Left kidney (tissue), 1 donor: ENCODE results near the gene POM121L2. TPM values are rescaled to one million over a fixed set of nuclear protein-coding genes. Genes with fewer than 3 reads are reported as not detected.

Experiments used
- polyA plus RNA-seq: library from polyadenylated mRNA; unstranded; fragments of 120-200 nt; gene quantifications from one replicate; pipeline ENCODE4 v1.2.1, GENCODE V29; 2013; ENCODE audit not compliant: insufficient read length

Gene POM121L2
- polyA plus RNA-seq, 1 donor, result not detected

Other genes starting within 250 kb of the POM121L2 start
- 0.28 TPM for gene PRSS16, start 64.6 kb downstream of the POM121L2 start, polyA plus RNA-seq
- gene ZNF391, start 76.5 kb upstream of the POM121L2 start, polyA plus RNA-seq, result 13.5 TPM
- gene ZNF184, start 160.8 kb upstream of the POM121L2 start, polyA plus RNA-seq, result 20.6 TPM